Uterus (tissue), 4 donors: Measurements from ENCODE around the gene NOTCH4. TPM values are rescaled to one million over a fixed set of nuclear protein-coding genes. Genes with fewer than 3 reads are reported as not detected.
A peak's percentile ranks its signal among the peaks of the same experiment; 100 is the strongest.
"Not testable (repeated sequence)": the region's sequence is repeated elsewhere in the genome, so short reads cannot be mapped to it uniquely, and the experiment has no call there.

ENCODE experiments used
- DNase-seq, 2 donors: peaks; one replicate each; pipeline ENCODE4 v3.0.0-alpha.2; 2019 to 2020
- H3K27ac ChIP-seq, 2 donors: fragments of 200-600 bp; sonication (generic); 1 replicate in 1 of 2; 2 replicates in 1 of 2; pipeline ENCODE4 v1.5.1; 2016 to 2018
- H3K27me3 ChIP-seq, 2 donors: fragments of 200-600 bp; sonication (generic); one replicate each; pipeline ENCODE4 v1.5.1; 2018 to 2019; ENCODE audit warnings: control low read depth in 1 of 2
- H3K36me3 ChIP-seq, 2 donors: fragments of 200-600 bp; sonication (generic); one replicate each; pipeline ENCODE4 v1.5.1; 2019; ENCODE audit warnings: control low read depth in 1 of 2
- H3K4me1 ChIP-seq, 2 donors: fragments of 200-600 bp; sonication (generic); one replicate each; pipeline ENCODE4 v1.5.1; 2018 to 2019; ENCODE audit warnings: control low read depth in 1 of 2
- H3K4me3 ChIP-seq, 2 donors: fragments of 200-600 bp; sonication (generic); 1 replicate in 1 of 2; 2 replicates in 1 of 2; pipeline ENCODE4 v1.5.1; 2018 to 2019; ENCODE audit warnings: mild to moderate bottlenecking in 1 of 2
- H3K9me3 ChIP-seq, 2 donors: fragments of 200-600 bp; sonication (generic); one replicate each; pipeline ENCODE4 v1.5.1; 2019; ENCODE audit warnings: control low read depth in 1 of 2
- POLR2A ChIP-seq, 2 donors: fragments of 450-650 bp; IDR thresholded peaks; one replicate each; pipeline ENCODE4 v1.6.1; 2016; ENCODE audit warnings: antibody characterized with exemption in 2 of 2, mild to moderate bottlenecking in 1 of 2, moderate library complexity in 1 of 2
- intact Hi-C: fragments of 100-400 bp; cut with DNase I; formaldehyde crosslinking; loops from one replicate; pipeline ENCODE4 v1.15.1; 2023; ENCODE audit warnings: low total_unique reads
- total RNA-seq, 4 donors: library from RNA; depleted of rRNA in 3 of 4; stranded (reverse); fragments of >200 nt in 3 of 4; gene quantifications; one replicate each; pipeline versions ENCODE4 v1.1.0 to v1.2.4, GENCODE V29; 2014 to 2023
- TF ChIP-seq, protein P1 (sequence below), 4 experiments: fragments of 200-600 bp in 2 of 4; fragments of 450-650 bp in 2 of 4; sonication (generic) in 2 of 4; IDR thresholded peaks; one replicate each; pipeline ENCODE4 v1.5.1; 2016 to 2019; ENCODE audit warnings: antibody characterized with exemption in 4 of 4, mild to moderate bottlenecking in 2 of 4, moderate library complexity in 1 of 4
- donor health status: DM: yes; HTN: yes; CAD: no.

Gene NOTCH4
- 10 to 100 TPM; 10.9 to 75.2 (median 28.6) TPM for total RNA-seq

GRCh38 chr6:32223258-32224235 lies at the start of gene NOTCH4:
Gene NOTCH4, minus strand, starts transcription at chr6:32224067. Its CDS starts 139 bp downstream, at chr6:32223928.
- intact Hi-C loops = no loop called here
- TF ChIP-seq POLR2A (IDR thresholded peaks at IDR 0.05) = peak in 1 of 2 donors; percentile 22
- TF ChIP-seq, protein P1, sequence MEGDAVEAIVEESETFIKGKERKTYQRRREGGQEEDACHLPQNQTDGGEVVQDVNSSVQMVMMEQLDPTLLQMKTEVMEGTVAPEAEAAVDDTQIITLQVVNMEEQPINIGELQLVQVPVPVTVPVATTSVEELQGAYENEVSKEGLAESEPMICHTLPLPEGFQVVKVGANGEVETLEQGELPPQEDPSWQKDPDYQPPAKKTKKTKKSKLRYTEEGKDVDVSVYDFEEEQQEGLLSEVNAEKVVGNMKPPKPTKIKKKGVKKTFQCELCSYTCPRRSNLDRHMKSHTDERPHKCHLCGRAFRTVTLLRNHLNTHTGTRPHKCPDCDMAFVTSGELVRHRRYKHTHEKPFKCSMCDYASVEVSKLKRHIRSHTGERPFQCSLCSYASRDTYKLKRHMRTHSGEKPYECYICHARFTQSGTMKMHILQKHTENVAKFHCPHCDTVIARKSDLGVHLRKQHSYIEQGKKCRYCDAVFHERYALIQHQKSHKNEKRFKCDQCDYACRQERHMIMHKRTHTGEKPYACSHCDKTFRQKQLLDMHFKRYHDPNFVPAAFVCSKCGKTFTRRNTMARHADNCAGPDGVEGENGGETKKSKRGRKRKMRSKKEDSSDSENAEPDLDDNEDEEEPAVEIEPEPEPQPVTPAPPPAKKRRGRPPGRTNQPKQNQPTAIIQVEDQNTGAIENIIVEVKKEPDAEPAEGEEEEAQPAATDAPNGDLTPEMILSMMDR (IDR thresholded peaks at IDR 0.05) = no peak
- H3K4me3 ChIP-seq = no peak within 1 kb of the TSS

GRCh38 chr6:32271429-32271828 lies 47.6 kb upstream of the NOTCH4 start:
- TF ChIP-seq, protein P1 (IDR thresholded peaks at IDR 0.05) = no peak
- TF ChIP-seq POLR2A (IDR thresholded peaks at IDR 0.05) = no peak
- intact Hi-C loops = no loop called here
- no peaks in the 10 kb centered on the region for H3K9me3 ChIP-seq
- H3K36me3 ChIP-seq = no peaks in the 10 kb centered on the region
- H3K27ac ChIP-seq = no peak overlapping the region
- no peak overlapping the region for H3K4me3 ChIP-seq
- no peaks in the 10 kb centered on the region for H3K4me1 ChIP-seq
- DNase-seq = no peak
- H3K27me3 ChIP-seq = no peaks in the 10 kb centered on the region

More at GRCh38 chr6:32223258-32224235, at the start of gene NOTCH4:
- Histone ChIP-seq H3K9me3 (no peaks in the 10 kb centered on the region), H3K4me1 (no peaks in the 10 kb centered on the region), H3K36me3 (no peaks in the 10 kb centered on the region), H3K27me3 (no peaks in the 10 kb centered on the region), H3K27ac (peak within 1 kb of the TSS; percentile 47 to 70)
- no peak for DNase-seq

DNA sequence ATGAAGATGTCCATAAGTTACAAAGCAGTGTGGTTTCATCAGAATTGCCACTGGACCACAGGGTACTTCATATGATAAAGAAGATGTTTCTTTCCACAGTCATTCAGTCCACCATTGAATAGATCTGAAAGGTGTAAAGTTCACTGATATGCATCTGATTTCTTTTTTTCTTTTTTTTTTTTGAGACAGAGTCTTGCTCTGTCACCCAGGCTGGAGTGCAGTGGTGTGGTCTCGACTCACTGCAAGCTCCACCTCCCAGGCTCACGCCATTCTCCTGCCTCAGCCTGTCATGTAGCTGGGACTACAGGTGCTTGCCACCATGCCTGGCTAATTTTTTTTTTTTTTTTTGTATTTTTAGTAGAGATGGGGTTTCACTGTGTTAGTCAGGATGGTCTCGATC lies 44.6 kb upstream of the NOTCH4 start:
- H3K4me1 ChIP-seq, H3K27me3 ChIP-seq, intact Hi-C loops, H3K36me3 ChIP-seq, H3K9me3 ChIP-seq, H3K4me3 ChIP-seq, DNase-seq, H3K27ac ChIP-seq: not testable (repeated sequence)

GRCh38 chr6:32267035-32267434 lies 43.2 kb upstream of the NOTCH4 start:
- H3K27me3 ChIP-seq = no peaks in the 10 kb centered on the region
- H3K4me1 ChIP-seq = no peaks in the 10 kb centered on the region
- no peak overlapping the region for H3K27ac ChIP-seq
- intact Hi-C loops = no loop called here
- no peaks in the 10 kb centered on the region for H3K9me3 ChIP-seq
- DNase-seq = no peak
- TF ChIP-seq, protein P1 (IDR thresholded peaks at IDR 0.05) = no peak
- TF ChIP-seq POLR2A (IDR thresholded peaks at IDR 0.05) = no peak
- H3K36me3 ChIP-seq = no peaks in the 10 kb centered on the region
- no peak overlapping the region for H3K4me3 ChIP-seq

DNA sequence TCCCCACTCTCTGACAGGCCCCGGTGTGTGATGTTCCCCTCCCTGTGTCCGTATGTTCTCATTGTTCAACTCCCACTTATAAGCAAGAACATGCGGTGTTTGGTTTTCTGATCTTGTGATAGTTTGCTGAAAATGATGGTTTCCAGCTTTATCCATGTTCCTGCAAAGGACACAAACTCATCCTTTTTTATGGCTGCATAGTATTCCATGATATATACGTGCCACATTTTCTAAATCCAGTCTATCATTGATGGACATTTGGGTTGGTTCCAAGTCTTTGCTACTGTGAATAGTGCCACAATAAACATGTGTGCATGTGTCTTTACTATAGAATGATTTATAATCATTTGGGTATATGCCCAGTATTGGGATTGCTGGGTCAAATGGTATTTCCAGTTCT lies 33.4 kb upstream of the NOTCH4 start:
- intact Hi-C loops = not testable (repeated sequence)

More for the DNA sequence above, 33.4 kb upstream of the NOTCH4 start:
- H3K4me3 ChIP-seq, H3K36me3 ChIP-seq, H3K4me1 ChIP-seq, H3K9me3 ChIP-seq, H3K27me3 ChIP-seq, H3K27ac ChIP-seq, DNase-seq: not testable (repeated sequence)
